Activated naive CD4-positive, alpha-beta T cell treated with anti-CD3 and anti-CD28 coated beads for 36 hours (primary cell): ENCODE data around the gene SULT2B1. TPM values are rescaled to one million over a fixed set of nuclear protein-coding genes. Genes with fewer than 3 reads are reported as not detected.

ENCODE experiments used
- CTCF ChIA-PET: fragments of 350-600 bp; sonication (Branson Sonifier 250); formaldehyde crosslinking; loops from one replicate; lab custom pipeline; 2021; ENCODE audit warnings: antibody characterized with exemption; lab: Charles Lee
- DNase-seq: peaks from one replicate; pipeline ENCODE4 v3.0.0-alpha.2; 2020
- H3K27ac Mint-ChIP-seq: one replicate; pipeline ENCODE4 v1.8.0; 2021; ENCODE audit warnings: mild to moderate bottlenecking, mixed read lengths
- H3K27me3 Mint-ChIP-seq: one replicate; pipeline ENCODE4 v1.8.0; 2021; ENCODE audit warnings: low read depth, mixed read lengths
- H3K36me3 Mint-ChIP-seq: one replicate; pipeline ENCODE4 v1.8.0; 2021; ENCODE audit warnings: low read depth, mixed read lengths
- H3K4me1 Mint-ChIP-seq: one replicate; pipeline ENCODE4 v1.8.0; 2021; ENCODE audit warnings: low read depth, mixed read lengths
- H3K4me3 Mint-ChIP-seq: one replicate; pipeline ENCODE4 v1.8.0; 2021; ENCODE audit warnings: mild to moderate bottlenecking, moderate library complexity, mixed read lengths
- H3K9me3 Mint-ChIP-seq: one replicate; pipeline ENCODE4 v1.8.0; 2021; ENCODE audit warnings: mixed read lengths
- intact Hi-C: fragments of 100-400 bp; cut with micrococcal nuclease; formaldehyde crosslinking; loops from one replicate; pipeline ENCODE4 v1.15.1; 2023
- total RNA-seq, 2 experiments: library from RNA; stranded (reverse); gene quantifications; one replicate each; pipeline ENCODE4 v1.2.3, GENCODE V29; 2021

The SULT2B1 gene
- total RNA-seq, 2 experiments from 2014 or later: not detected

GRCh38 chr19:48552406-48553322 lies 692 bp downstream of the SULT2B1 start:
- Mint-ChIP-seq H3K9me3 (no peaks in the 10 kb centered on the region), H3K27ac (no peak overlapping the region), H3K27me3 (no peaks in the 10 kb centered on the region), H3K4me3 (no peak overlapping the region), H3K4me1 (no peaks in the 10 kb centered on the region), H3K36me3 (no peaks in the 10 kb centered on the region)
- intact Hi-C loops: no loop called here
- CTCF ChIA-PET: interaction anchor here (0.6 kb wide), 1 partner anchor 1245 kb away, joined by 3 read pairs; no protein-coding TSS in a partner anchor
- DNase-seq: no peak

GRCh38 chr19:48553676-48554384 lies 1.9 kb downstream of the SULT2B1 start:
- CTCF ChIA-PET: no interaction called here
- peaks cover 2% of the 10 kb centered on the region for H3K4me1 Mint-ChIP-seq

GRCh38 chr19:48554385-48555091 lies 2.6 kb downstream of the SULT2B1 start:
- intact Hi-C loops: no loop called here
- no peak for DNase-seq
- CTCF ChIA-PET: no interaction called here
- no peaks in the 10 kb centered on the region for H3K36me3 Mint-ChIP-seq
- no peak overlapping the region for H3K4me3 Mint-ChIP-seq
- peaks cover 2% of the 10 kb centered on the region for H3K4me1 Mint-ChIP-seq
- H3K27ac Mint-ChIP-seq: no peak overlapping the region
- H3K27me3 Mint-ChIP-seq: peaks cover 2% of the 10 kb centered on the region
- H3K9me3 Mint-ChIP-seq: no peaks in the 10 kb centered on the region

More at GRCh38 chr19:48553676-48554384, 1.9 kb downstream of the SULT2B1 start:
- H3K27ac Mint-ChIP-seq: no peak overlapping the region
- no peak overlapping the region for H3K4me3 Mint-ChIP-seq
- no peaks in the 10 kb centered on the region for H3K36me3 Mint-ChIP-seq
- no peak for DNase-seq
- H3K27me3 Mint-ChIP-seq: peaks cover 2% of the 10 kb centered on the region
- intact Hi-C loops: no loop called here
- H3K9me3 Mint-ChIP-seq: no peaks in the 10 kb centered on the region

- Mint-ChIP-seq H3K27ac (no peak overlapping the region), H3K36me3 (no peaks in the 10 kb centered on the region), H3K4me3 (no peak overlapping the region), H3K9me3 (no peaks in the 10 kb centered on the region), H3K27me3 (peaks cover 2% of the 10 kb centered on the region), H3K4me1 (peaks cover 2% of the 10 kb centered on the region)
- intact Hi-C loops: no loop called here
- CTCF ChIA-PET: no interaction called here
- DNase-seq: no peak
Measured at GRCh38 chr19:48556163-48556562, 4.2 kb downstream of the SULT2B1 start.

- Mint-ChIP-seq H3K27me3 (peaks cover 2% of the 10 kb centered on the region), H3K4me1 (peaks cover 2% of the 10 kb centered on the region), H3K27ac (no peak overlapping the region), H3K9me3 (no peaks in the 10 kb centered on the region), H3K36me3 (no peaks in the 10 kb centered on the region), H3K4me3 (no peak overlapping the region)
- intact Hi-C loops: no loop called here
- no peak for DNase-seq
- CTCF ChIA-PET: interaction anchor here (1.6 kb wide), 1 partner anchor 67 kb away, joined by 4 read pairs; no protein-coding TSS in a partner anchor
Measured at GRCh38 chr19:48556825-48557224, 4.9 kb downstream of the SULT2B1 start.

- CTCF ChIA-PET: interaction anchor here (0.6 to 1.6 kb wide), 2 partner anchors 68 to 714 kb away, joined by 4 to 5 read pairs; no protein-coding TSS in a partner anchor
- no peaks in the 10 kb centered on the region for H3K9me3 Mint-ChIP-seq
- H3K27me3 Mint-ChIP-seq: peaks cover 2% of the 10 kb centered on the region
- intact Hi-C loops: no loop called here
- H3K36me3 Mint-ChIP-seq: no peaks in the 10 kb centered on the region
- peaks cover 2% of the 10 kb centered on the region for H3K4me1 Mint-ChIP-seq
- peak; percentile 12 for DNase-seq
- H3K27ac Mint-ChIP-seq: no peak overlapping the region
- H3K4me3 Mint-ChIP-seq: no peak overlapping the region
Measured at GRCh38 chr19:48558018-48558684, 6.2 kb downstream of the SULT2B1 start.

GRCh38 chr19:48560095-48560530 lies 8.1 kb downstream of the SULT2B1 start:
- Mint-ChIP-seq H3K27ac (no peak overlapping the region), H3K27me3 (peaks cover 2% of the 10 kb centered on the region), H3K4me1 (peaks cover 2% of the 10 kb centered on the region), H3K4me3 (no peak overlapping the region), H3K36me3 (no peaks in the 10 kb centered on the region), H3K9me3 (no peaks in the 10 kb centered on the region)
- CTCF ChIA-PET: interaction anchor here (0.9 kb wide), 1 partner anchor 24 kb away, joined by 3 read pairs; no protein-coding TSS in a partner anchor
- intact Hi-C loops: no loop called here
- DNase-seq: peak; percentile 29

GRCh38 chr19:48561412-48561811 lies 9.4 kb downstream of the SULT2B1 start:
- Mint-ChIP-seq H3K36me3 (no peaks in the 10 kb centered on the region), H3K27ac (no peak overlapping the region), H3K9me3 (no peaks in the 10 kb centered on the region), H3K27me3 (peaks cover 2% of the 10 kb centered on the region), H3K4me3 (no peak overlapping the region), H3K4me1 (peaks cover 2% of the 10 kb centered on the region)
- CTCF ChIA-PET: interaction anchor here (0.9 kb wide), 1 partner anchor 23 kb away, joined by 3 read pairs; no protein-coding TSS in a partner anchor
- intact Hi-C loops: no loop called here
- no peak for DNase-seq

GRCh38 chr19:48565090-48565489 lies 13.1 kb downstream of the SULT2B1 start:
- no peak overlapping the region for H3K27ac Mint-ChIP-seq
- no peaks in the 10 kb centered on the region for H3K4me1 Mint-ChIP-seq
- no peaks in the 10 kb centered on the region for H3K9me3 Mint-ChIP-seq
- H3K27me3 Mint-ChIP-seq: peaks cover 2% of the 10 kb centered on the region
- no peak overlapping the region for H3K4me3 Mint-ChIP-seq
- intact Hi-C loops: no loop called here
- H3K36me3 Mint-ChIP-seq: no peaks in the 10 kb centered on the region
- DNase-seq: no peak
- CTCF ChIA-PET: interaction anchor here (3.2 kb wide), 1 partner anchor 19 kb away, joined by 10 read pairs; no protein-coding TSS in a partner anchor

GRCh38 chr19:48568345-48568886 lies 16.4 kb downstream of the SULT2B1 start:
- Mint-ChIP-seq H3K27me3 (peaks cover 2% of the 10 kb centered on the region), H3K36me3 (no peaks in the 10 kb centered on the region), H3K9me3 (no peaks in the 10 kb centered on the region), H3K4me1 (no peaks in the 10 kb centered on the region), H3K4me3 (no peak overlapping the region), H3K27ac (no peak overlapping the region)
- DNase-seq: no peak
- CTCF ChIA-PET: interaction anchor here (1.4 to 3.2 kb wide), 2 partner anchors 16 to 79 kb away, joined by 5 to 10 read pairs; no protein-coding TSS in a partner anchor
- intact Hi-C loops: no loop called here

GRCh38 chr19:48569814-48570213 lies 17.8 kb downstream of the SULT2B1 start:
- Mint-ChIP-seq H3K27ac (no peak overlapping the region), H3K4me3 (no peak overlapping the region), H3K9me3 (no peaks in the 10 kb centered on the region), H3K36me3 (no peaks in the 10 kb centered on the region), H3K4me1 (no peaks in the 10 kb centered on the region), H3K27me3 (peaks cover 2% of the 10 kb centered on the region)
- intact Hi-C loops: no loop called here
- CTCF ChIA-PET: interaction anchor here (1.7 kb wide), 1 partner anchor 14 kb away, joined by 7 read pairs; no protein-coding TSS in a partner anchor
- no peak for DNase-seq
